Measurements from ENCODE around the gene CCDC187.

The CCDC187 gene

DNA sequence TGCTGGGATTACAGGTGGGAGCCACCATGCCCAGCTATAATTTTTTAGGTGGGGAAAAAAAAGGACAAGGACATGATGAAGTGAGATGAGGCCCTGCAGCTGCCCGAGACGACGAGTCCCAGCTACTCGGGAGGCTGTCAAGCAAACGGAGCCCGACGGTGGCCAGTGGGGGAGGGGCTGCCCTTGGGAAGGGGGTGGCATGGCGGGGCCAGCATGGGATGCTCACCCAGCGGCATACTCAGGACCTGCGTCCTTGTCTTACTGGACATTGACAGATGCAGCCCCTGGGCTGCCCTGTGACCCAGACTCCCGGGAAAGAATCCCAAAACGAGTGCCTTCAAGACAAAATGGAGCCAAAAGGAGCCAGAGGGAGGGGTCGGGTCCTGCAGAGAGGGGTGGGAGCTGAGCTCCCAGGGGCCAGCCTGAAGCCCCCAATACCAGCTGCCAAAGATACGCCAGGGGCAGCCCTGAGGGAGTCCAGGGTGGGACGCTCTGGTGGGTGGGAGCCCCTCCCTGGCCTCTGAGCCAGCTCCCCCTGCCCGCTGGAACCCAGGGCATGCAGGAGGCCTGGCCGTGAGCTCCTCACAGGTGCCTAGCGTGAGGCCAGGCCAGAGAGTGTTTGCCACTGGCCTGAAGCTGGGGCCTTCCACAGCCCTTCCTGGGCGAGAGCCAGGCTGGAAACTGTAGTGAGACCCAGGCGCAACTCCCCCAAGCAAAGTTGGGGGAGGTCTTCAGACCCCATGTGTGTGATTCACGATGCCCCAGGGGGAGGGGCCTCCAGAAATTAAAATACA is 15.7 kb downstream of the CCDC187 start:
- H3K27ac ChIP-seq = no peak overlapping the region
- no peak for DNase-seq (ENCODE audit: low spot score)
- CTCF ChIA-PET = interaction anchor here (0.6 to 1.0 kb wide), 4 partner anchors 21 to 321 kb away, joined by 3 to 5 read pairs (median 3); no protein-coding TSS in a partner anchor
- POLR2A ChIA-PET (ENCODE audit: low non-redundant PET) = interaction anchor here (0.6 to 1.0 kb wide), 2 partner anchors 9 to 131 kb away, joined by 3 read pairs; no protein-coding TSS in a partner anchor
- TF ChIP-seq, protein P1, sequence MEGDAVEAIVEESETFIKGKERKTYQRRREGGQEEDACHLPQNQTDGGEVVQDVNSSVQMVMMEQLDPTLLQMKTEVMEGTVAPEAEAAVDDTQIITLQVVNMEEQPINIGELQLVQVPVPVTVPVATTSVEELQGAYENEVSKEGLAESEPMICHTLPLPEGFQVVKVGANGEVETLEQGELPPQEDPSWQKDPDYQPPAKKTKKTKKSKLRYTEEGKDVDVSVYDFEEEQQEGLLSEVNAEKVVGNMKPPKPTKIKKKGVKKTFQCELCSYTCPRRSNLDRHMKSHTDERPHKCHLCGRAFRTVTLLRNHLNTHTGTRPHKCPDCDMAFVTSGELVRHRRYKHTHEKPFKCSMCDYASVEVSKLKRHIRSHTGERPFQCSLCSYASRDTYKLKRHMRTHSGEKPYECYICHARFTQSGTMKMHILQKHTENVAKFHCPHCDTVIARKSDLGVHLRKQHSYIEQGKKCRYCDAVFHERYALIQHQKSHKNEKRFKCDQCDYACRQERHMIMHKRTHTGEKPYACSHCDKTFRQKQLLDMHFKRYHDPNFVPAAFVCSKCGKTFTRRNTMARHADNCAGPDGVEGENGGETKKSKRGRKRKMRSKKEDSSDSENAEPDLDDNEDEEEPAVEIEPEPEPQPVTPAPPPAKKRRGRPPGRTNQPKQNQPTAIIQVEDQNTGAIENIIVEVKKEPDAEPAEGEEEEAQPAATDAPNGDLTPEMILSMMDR (conservative IDR thresholded peaks at IDR 0.05; ENCODE audit: low read depth) = no peak

GRCh38 chr9:136286987-136287379 is 16.9 kb downstream of the CCDC187 start:
- TF ChIP-seq, protein P1 (conservative IDR thresholded peaks at IDR 0.05; ENCODE audit: low read depth) = no peak
- CTCF ChIA-PET = interaction anchor here (0.6 kb wide), 1 partner anchor 584 kb away, joined by 3 read pairs; no protein-coding TSS in a partner anchor
- POLR2A ChIA-PET (ENCODE audit: low non-redundant PET) = no interaction called here
- H3K27ac ChIP-seq = no peak overlapping the region
- DNase-seq (ENCODE audit: low spot score) = no peak

DNA sequence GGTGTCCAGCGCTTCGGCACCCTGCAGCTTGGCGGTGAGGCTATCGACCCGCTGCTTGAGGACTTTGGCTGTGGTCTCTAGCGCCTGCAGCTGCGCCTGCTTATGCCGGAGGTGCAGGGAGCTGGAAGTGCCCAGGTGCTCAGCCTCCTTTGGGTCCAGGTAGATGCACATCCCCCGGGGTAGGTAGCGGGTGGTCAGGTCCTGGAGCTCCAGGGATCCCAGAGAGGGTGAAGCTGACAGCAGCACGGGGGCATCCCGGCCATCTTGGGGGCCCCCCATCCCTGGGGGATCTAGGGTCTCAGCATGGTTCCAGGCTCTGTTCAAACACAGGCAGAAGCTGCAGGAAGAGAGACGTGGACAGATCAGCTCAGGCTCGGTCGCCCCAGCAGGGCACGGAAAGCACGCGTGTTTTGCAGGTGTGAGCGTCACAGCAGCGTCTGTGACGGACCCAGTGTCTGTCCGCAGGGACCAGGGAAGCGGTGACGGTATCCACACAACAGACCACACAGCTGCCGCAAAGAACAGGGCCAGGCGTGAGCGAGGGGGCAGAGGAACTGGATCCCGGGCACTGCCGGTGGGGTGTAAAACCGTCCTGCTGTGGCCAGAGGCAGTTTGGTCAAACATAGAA is 17.4 kb downstream of the CCDC187 start:
- CTCF ChIA-PET = interaction anchor here (0.6 to 0.7 kb wide), 2 partner anchors 154 to 584 kb away, joined by 3 read pairs; no protein-coding TSS in a partner anchor

DNA sequence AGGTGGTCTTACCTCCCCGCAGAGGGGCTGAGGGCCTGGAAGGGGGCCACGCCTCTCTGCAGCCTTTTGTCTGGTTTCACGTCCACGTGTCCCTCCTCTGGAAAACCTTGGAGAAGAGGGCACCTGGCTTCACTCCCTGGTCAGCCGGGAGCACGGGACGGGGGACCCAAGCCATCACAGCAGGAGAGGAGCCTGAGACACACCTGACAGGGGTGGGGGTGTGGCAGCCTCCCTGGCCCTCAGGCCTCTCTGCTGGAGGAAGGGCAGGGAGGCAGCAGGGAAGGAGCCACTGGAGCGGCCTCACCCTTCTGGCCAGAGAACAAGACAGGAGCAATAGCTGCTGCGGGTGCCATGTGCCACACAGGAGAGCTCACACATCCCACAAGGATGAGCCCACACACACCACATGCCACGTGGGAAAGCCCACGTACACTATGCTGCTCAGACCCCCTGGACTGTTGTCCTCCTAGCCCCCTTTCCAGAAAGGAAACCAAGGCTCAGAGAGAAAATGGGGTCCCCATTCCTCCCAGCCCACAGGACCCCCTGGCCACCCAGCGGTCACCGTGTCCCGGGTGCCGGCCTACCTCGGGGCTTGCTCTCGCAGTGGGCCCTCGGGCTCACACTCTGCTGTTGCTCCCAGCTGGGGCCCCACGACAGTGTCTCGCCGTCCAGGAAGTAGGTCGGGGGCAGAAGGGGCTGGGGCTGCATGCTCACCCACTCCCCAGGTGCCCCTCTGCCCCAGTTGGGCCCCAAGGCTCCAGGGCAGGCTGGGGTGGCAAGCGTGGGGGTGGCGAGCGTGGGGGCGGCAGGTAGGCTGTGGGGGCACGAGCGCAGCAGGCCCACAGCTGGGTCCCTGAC is 18.2 kb downstream of the CCDC187 start:
- TF ChIP-seq, protein P1 (conservative IDR thresholded peaks at IDR 0.05; ENCODE audit: low read depth) = no peak
- DNase-seq (ENCODE audit: low spot score) = no peak
- ChIA-PET CTCF (interaction anchor here (0.7 to 1.7 kb wide), 2 partner anchors 144 to 153 kb away, joined by 3 to 4 read pairs; no protein-coding TSS in a partner anchor), POLR2A (ENCODE audit: low non-redundant PET) (no interaction called here)
- no peak overlapping the region for H3K27ac ChIP-seq

More for the DNA sequence above, 17.4 kb downstream of the CCDC187 start:
- TF ChIP-seq, protein P1 (conservative IDR thresholded peaks at IDR 0.05; ENCODE audit: low read depth) = no peak
- DNase-seq (ENCODE audit: low spot score) = no peak
- POLR2A ChIA-PET (ENCODE audit: low non-redundant PET) = no interaction called here
- H3K27ac ChIP-seq = no peak overlapping the region

GRCh38 chr9:136284951-136285350 is 18.9 kb downstream of the CCDC187 start:
- no peak overlapping the region for H3K27ac ChIP-seq
- CTCF ChIA-PET = interaction anchor here (0.6 to 1.7 kb wide), 11 partner anchors 9 to 442 kb away, joined by 3 to 6 read pairs (median 4); no protein-coding TSS in a partner anchor
- TF ChIP-seq, protein P1 (conservative IDR thresholded peaks at IDR 0.05; ENCODE audit: low read depth) = no peak
- DNase-seq (ENCODE audit: low spot score) = no peak
- POLR2A ChIA-PET (ENCODE audit: low non-redundant PET) = no interaction called here
